Hematopoietic multipotent progenitor cell treated with erythropoietin and hydrocortisone succinate and interleukin-3 and kit ligand, for 17 days (in vitro differentiated cells): ENCODE data around the gene ITSN2.
A peak's percentile ranks its signal among the peaks of the same experiment; 100 is the strongest.

Experiments
- DNase-seq: peaks from one replicate; pipeline ENCODE4 v3.0.0-alpha.2; 2015; ENCODE audit warnings: low spot score

ITSN2 gene

GRCh38 chr2:24176326-24176725 lies 184.0 kb downstream of the ITSN2 start:
- DNase-seq = no peak

- no peak for DNase-seq
These were observed 184.6 kb downstream of the ITSN2 start for GRCh38 chr2:24175631-24176187.

GRCh38 chr2:24174851-24175277 lies 185.5 kb downstream of the ITSN2 start, which contains the start of gene FAM228A:
FAM228A (plus strand) TSS chr2:24175053; CDS start chr2:24175481, 428 bp downstream.
- DNase-seq = no peak

- no peak for DNase-seq
These were observed 191.3 kb downstream of the ITSN2 start for GRCh38 chr2:24169023-24169422.

GRCh38 chr2:24164416-24164973 lies 195.8 kb downstream of the ITSN2 start:
- peak; percentile 14 for DNase-seq

GRCh38 chr2:24163601-24164000 lies 196.7 kb downstream of the ITSN2 start:
- DNase-seq = no peak

- no peak for DNase-seq
These were observed 197.2 kb downstream of the ITSN2 start for GRCh38 chr2:24163186-24163585.

- DNase-seq = no peak
These were observed 197.8 kb downstream of the ITSN2 start for GRCh38 chr2:24162494-24162893.

- no peak for DNase-seq
These were observed 199.6 kb downstream of the ITSN2 start for GRCh38 chr2:24160761-24161160.

GRCh38 chr2:24159708-24160107 lies 200.6 kb downstream of the ITSN2 start:
- no peak for DNase-seq

- no peak for DNase-seq
These were observed 202.2 kb downstream of the ITSN2 start for GRCh38 chr2:24158131-24158530.

GRCh38 chr2:24153478-24153877 lies 206.9 kb downstream of the ITSN2 start:
- DNase-seq = no peak
